ENCODE data around the gene FHOD3.

DNA sequence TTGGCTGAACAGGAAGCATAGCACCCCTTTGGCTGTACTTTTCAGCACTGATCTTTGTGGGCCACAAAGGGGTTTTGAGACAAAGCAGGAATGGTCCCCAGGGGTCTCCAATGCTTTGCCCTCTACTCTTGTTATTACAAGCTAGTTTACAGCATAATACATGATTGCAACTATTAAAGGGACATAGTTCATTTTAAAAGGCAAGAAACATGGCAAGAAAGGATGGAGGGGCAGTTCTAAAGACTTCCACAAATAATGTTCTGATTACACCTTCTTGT is 196.6 kb downstream of the FHOD3 start:
- TF ChIP-seq, protein P1, sequence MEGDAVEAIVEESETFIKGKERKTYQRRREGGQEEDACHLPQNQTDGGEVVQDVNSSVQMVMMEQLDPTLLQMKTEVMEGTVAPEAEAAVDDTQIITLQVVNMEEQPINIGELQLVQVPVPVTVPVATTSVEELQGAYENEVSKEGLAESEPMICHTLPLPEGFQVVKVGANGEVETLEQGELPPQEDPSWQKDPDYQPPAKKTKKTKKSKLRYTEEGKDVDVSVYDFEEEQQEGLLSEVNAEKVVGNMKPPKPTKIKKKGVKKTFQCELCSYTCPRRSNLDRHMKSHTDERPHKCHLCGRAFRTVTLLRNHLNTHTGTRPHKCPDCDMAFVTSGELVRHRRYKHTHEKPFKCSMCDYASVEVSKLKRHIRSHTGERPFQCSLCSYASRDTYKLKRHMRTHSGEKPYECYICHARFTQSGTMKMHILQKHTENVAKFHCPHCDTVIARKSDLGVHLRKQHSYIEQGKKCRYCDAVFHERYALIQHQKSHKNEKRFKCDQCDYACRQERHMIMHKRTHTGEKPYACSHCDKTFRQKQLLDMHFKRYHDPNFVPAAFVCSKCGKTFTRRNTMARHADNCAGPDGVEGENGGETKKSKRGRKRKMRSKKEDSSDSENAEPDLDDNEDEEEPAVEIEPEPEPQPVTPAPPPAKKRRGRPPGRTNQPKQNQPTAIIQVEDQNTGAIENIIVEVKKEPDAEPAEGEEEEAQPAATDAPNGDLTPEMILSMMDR (IDR thresholded peaks at IDR 0.05; ENCODE audit: low read length), result no peak
- TF ChIP-seq EZH2 (optimal IDR thresholded peaks at IDR 0.05; ENCODE audit: low read depth, low read length) (no peak), EZH2phosphoT487 (IDR thresholded peaks at IDR 0.05; ENCODE audit: low read length) (no peak)

Data from MM.1S (cell line).